Kidney tubule cell (primary cell): ENCODE measurements around the gene B4GALT6.

ENCODE experiments used
- DNase-seq: peaks from one replicate; pipeline ENCODE4 v3.0.0-alpha.2; 2018; ENCODE audit warnings: low spot score

The B4GALT6 gene

GRCh38 chr18:31591628-31592027 is 92.8 kb downstream of the B4GALT6 start, which contains the start of gene TTR:
Gene TTR, plus strand, starts transcription at chr18:31591877. Its CDS starts 26 bp downstream, at chr18:31591903.
- no peak for DNase-seq

GRCh38 chr18:31591113-31591512 is 93.3 kb downstream of the B4GALT6 start:
- DNase-seq: no peak

GRCh38 chr18:31590570-31590969 is 93.8 kb downstream of the B4GALT6 start:
- no peak for DNase-seq

- no peak for DNase-seq
Measured at GRCh38 chr18:31587529-31587928, 96.9 kb downstream of the B4GALT6 start.

- DNase-seq: no peak
Measured at GRCh38 chr18:31586616-31587015, 97.8 kb downstream of the B4GALT6 start.

GRCh38 chr18:31585991-31586390 is 98.4 kb downstream of the B4GALT6 start:
- DNase-seq: no peak

GRCh38 chr18:31583185-31583854 is 101.1 kb downstream of the B4GALT6 start:
- DNase-seq: no peak

GRCh38 chr18:31581498-31582197 is 102.7 kb downstream of the B4GALT6 start:
- DNase-seq: peak; percentile 56

- DNase-seq: no peak
Measured at GRCh38 chr18:31579375-31579774, 105.0 kb downstream of the B4GALT6 start.

- DNase-seq: no peak
Measured at GRCh38 chr18:31578126-31578525, 106.3 kb downstream of the B4GALT6 start.

- no peak for DNase-seq
Measured at GRCh38 chr18:31577195-31577594, 107.2 kb downstream of the B4GALT6 start.

GRCh38 chr18:31576670-31577069 is 107.7 kb downstream of the B4GALT6 start:
- DNase-seq: no peak

- no peak for DNase-seq
Measured at GRCh38 chr18:31575515-31576257, 108.7 kb downstream of the B4GALT6 start.

GRCh38 chr18:31574359-31574758 is 110.0 kb downstream of the B4GALT6 start:
- DNase-seq: no peak
